Tibial nerve (tissue), 4 donors: ENCODE results near the gene NEK3. TPM values are rescaled to one million over a fixed set of nuclear protein-coding genes. Genes with fewer than 3 reads are reported as not detected.
"Not testable (repeated sequence)": the region's sequence is repeated elsewhere in the genome, so short reads cannot be mapped to it uniquely, and the experiment has no call there.

ENCODE experiments used
- DNase-seq, 2 donors: peaks; one replicate each; pipeline ENCODE4 v3.0.0-alpha.2; 2019; ENCODE audit warnings: low spot score in 2 of 2
- H3K27ac ChIP-seq, 4 donors: fragments of 200-600 bp; sonication (generic) in 3 of 4; one replicate each; pipeline ENCODE4 v1.5.1; 2017 to 2019; ENCODE audit warnings: mild to moderate bottlenecking in 1 of 4
- H3K27me3 ChIP-seq, 2 donors: fragments of 200-600 bp; sonication (generic) in 1 of 2; one replicate each; pipeline versions ENCODE4 v1.5.1 to v1.6.0; 2017 to 2019
- H3K36me3 ChIP-seq, 3 donors: fragments of 200-600 bp; sonication (generic); one replicate each; pipeline ENCODE4 v1.5.1; 2018 to 2019
- H3K4me1 ChIP-seq, 4 donors: fragments of 200-600 bp; sonication (generic) in 3 of 4; one replicate each; pipeline ENCODE4 v1.5.1; 2017 to 2019
- H3K4me3 ChIP-seq, 4 donors: fragments of 200-600 bp; sonication (generic) in 3 of 4; one replicate each; pipeline ENCODE4 v1.5.1; 2017 to 2019; ENCODE audit warnings: mild to moderate bottlenecking in 1 of 4, moderate library complexity in 1 of 4
- H3K9me3 ChIP-seq, 4 donors: fragments of 200-600 bp; sonication (generic) in 3 of 4; one replicate each; pipeline ENCODE4 v1.5.1; 2017 to 2019
- EP300 ChIP-seq, 2 donors: sonication (generic); formaldehyde crosslinking; IDR thresholded peaks; one replicate each; pipeline ENCODE4 v1.6.1; 2017; ENCODE audit warnings: antibody characterized with exemption in 2 of 2, mild to moderate bottlenecking in 1 of 2
- POLR2A ChIP-seq, 2 donors: fragments of 450-650 bp; IDR thresholded peaks; one replicate each; pipeline ENCODE4 v1.6.1; 2017; ENCODE audit warnings: antibody characterized with exemption in 2 of 2, mild to moderate bottlenecking in 2 of 2, moderate library complexity in 2 of 2
- WGBS, 2 donors: methylation state at CpG; one replicate each; pipeline ENCODE4 v1.1.5; 2018; 5-methylcytosine and 5-hydroxymethylcytosine counted together
- total RNA-seq, 4 donors: library from RNA; depleted of rRNA; stranded (reverse); fragments of >200 nt; gene quantifications; one replicate each; pipeline ENCODE4 v1.1.0, GENCODE V29; 2016
- TF ChIP-seq, protein P1 (sequence below), 5 experiments: fragments of 200-600 bp in 3 of 5; fragments of 450-650 bp in 2 of 5; sonication (generic) in 3 of 5; IDR thresholded peaks; one replicate each; pipeline ENCODE4 v1.5.1; 2016 to 2019; ENCODE audit warnings: antibody characterized with exemption in 5 of 5, mild to moderate bottlenecking in 3 of 5, moderate library complexity in 2 of 5

The NEK3 gene
- total RNA-seq, 4 donors from 2014 or later, result 22.0 to 49.8 (median 36.7) TPM

DNA sequence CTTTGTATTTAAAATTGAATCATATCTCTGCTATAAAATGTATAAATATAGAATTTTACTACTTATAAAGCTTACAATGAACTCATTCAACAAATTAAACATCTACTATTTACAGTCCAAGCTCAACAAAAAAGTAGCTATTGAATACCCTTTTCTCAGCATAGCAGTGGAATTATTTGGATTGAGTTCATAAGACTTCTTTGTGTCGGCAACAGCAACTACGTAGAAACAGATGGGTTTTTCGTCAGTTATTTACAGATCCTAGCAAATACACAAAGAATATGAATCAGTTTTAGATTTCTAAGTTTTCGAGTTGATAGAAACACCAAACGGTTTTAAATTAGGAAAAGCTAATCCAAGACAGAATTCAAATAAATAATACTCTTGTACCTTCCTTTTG lies 10.4 kb upstream of the NEK3 start:
- Histone ChIP-seq H3K27me3 (no peaks in the 10 kb centered on the region), H3K9me3 (no peaks in the 10 kb centered on the region), H3K4me3 (no peak overlapping the region), H3K4me1 (peaks cover 0 to 17% (median 0%) of the 10 kb centered on the region in 4 donors), H3K27ac (peak overlapping the region; percentile 25 to 80 (median 62)), H3K36me3 (peaks cover 0 to 71% (median 0%) of the 10 kb centered on the region in 3 donors)
- TF ChIP-seq POLR2A (IDR thresholded peaks at IDR 0.05), result no peak
- peak in 1 of 2 donors; percentile 24 for TF ChIP-seq EP300 (IDR thresholded peaks at IDR 0.05)
- TF ChIP-seq, protein P1, sequence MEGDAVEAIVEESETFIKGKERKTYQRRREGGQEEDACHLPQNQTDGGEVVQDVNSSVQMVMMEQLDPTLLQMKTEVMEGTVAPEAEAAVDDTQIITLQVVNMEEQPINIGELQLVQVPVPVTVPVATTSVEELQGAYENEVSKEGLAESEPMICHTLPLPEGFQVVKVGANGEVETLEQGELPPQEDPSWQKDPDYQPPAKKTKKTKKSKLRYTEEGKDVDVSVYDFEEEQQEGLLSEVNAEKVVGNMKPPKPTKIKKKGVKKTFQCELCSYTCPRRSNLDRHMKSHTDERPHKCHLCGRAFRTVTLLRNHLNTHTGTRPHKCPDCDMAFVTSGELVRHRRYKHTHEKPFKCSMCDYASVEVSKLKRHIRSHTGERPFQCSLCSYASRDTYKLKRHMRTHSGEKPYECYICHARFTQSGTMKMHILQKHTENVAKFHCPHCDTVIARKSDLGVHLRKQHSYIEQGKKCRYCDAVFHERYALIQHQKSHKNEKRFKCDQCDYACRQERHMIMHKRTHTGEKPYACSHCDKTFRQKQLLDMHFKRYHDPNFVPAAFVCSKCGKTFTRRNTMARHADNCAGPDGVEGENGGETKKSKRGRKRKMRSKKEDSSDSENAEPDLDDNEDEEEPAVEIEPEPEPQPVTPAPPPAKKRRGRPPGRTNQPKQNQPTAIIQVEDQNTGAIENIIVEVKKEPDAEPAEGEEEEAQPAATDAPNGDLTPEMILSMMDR (IDR thresholded peaks at IDR 0.05), result no peak
- no peak for DNase-seq
- WGBS, 2 donors, result 49 to 64% methylated on average over 5 of the region's 5 CpGs

DNA sequence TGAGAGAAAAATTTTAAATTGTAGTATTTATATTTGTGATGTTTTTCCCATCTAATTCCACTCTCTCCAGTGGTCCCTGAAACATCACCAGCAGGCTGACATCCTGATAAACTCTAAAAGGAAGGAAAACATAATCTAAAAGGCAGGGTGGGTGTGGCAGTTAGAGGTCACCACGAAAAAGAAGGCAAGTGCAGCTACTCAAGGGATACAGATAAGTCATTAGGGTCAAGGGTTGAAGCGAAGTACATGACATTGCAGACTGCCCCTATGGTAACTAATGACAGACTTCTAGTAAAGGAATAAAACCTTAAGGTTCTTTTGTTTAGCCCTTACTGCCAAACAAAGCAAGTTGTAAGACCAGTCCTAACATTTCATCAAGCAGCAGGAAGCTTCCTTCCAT lies 6.0 kb upstream of the NEK3 start:
- no peak for DNase-seq
- H3K36me3 ChIP-seq, result peaks cover 0 to 46% (median 0%) of the 10 kb centered on the region in 3 donors
- 29 to 44% methylated on average over 2 of the region's 2 CpGs for WGBS, 2 donors
- H3K27me3 ChIP-seq, result no peaks in the 10 kb centered on the region
- H3K4me1 ChIP-seq, result peaks cover 0 to 32% (median 4%) of the 10 kb centered on the region in 4 donors
- no peaks in the 10 kb centered on the region for H3K9me3 ChIP-seq
- TF ChIP-seq EP300 (IDR thresholded peaks at IDR 0.05) (no peak), POLR2A (IDR thresholded peaks at IDR 0.05) (no peak)
- TF ChIP-seq, protein P1 (IDR thresholded peaks at IDR 0.05), result no peak
- H3K27ac ChIP-seq, result no peak overlapping the region
- H3K4me3 ChIP-seq, result no peak overlapping the region

DNA sequence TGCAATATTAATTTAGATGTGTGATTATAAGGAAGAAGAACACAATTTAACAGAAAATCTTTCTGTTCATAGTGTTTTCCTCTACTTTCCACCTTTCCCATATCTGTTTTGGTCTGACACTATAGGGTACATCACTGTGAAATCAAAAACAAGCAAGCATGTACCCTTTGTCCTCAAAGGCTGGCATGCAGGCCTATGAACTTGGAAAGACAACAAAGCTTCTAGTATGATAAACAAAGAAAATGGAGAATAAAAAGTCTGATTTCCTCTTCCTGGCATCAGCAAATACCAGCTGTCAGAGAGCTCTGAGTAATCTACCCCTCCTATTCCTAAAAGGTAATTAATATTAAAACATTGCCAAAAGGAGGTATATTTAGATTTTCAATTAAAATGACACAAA lies 5.6 kb upstream of the NEK3 start:
- H3K4me1 ChIP-seq, result peaks cover 0 to 36% (median 5%) of the 10 kb centered on the region in 4 donors
- no peak for TF ChIP-seq POLR2A (IDR thresholded peaks at IDR 0.05)
- TF ChIP-seq, protein P1 (IDR thresholded peaks at IDR 0.05), result no peak
- TF ChIP-seq EP300 (IDR thresholded peaks at IDR 0.05), result no peak
- no peak overlapping the region for H3K27ac ChIP-seq
- H3K4me3 ChIP-seq, result no peak overlapping the region
- H3K9me3 ChIP-seq, result no peaks in the 10 kb centered on the region
- DNase-seq, result no peak
- H3K36me3 ChIP-seq, result peaks cover 0 to 42% (median 0%) of the 10 kb centered on the region in 3 donors
- H3K27me3 ChIP-seq, result no peaks in the 10 kb centered on the region

DNA sequence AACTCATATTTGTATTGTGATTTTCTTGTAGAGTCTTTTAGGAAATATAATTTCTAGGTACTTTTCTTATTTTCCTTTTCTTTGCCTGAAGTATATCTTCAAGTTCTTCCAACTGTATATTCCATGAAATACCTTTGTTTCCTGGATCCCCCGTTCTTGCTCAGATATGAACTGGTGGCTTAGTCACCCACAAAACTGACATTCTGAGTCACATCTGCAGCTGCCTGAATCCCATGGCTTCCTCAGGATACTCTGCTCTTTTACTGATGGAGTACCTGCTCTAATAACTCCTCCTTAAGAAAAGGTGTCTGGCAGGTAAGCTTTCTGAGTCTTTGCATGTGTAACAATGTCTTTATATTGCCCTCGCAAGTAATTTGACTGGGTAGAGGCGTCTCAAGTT lies 4.5 kb upstream of the NEK3 start:
- H3K27ac ChIP-seq, H3K4me3 ChIP-seq, H3K9me3 ChIP-seq, DNase-seq, H3K27me3 ChIP-seq: not testable (repeated sequence)
- H3K36me3 ChIP-seq, result peaks cover 0 to 35% (median 0%) of the 10 kb centered on the region in 3 donors
- peaks cover 0 to 41% (median 7%) of the 10 kb centered on the region in 4 donors for H3K4me1 ChIP-seq
- WGBS, 2 donors, result 86 to 91% methylated on average over 3 of the region's 3 CpGs

DNA sequence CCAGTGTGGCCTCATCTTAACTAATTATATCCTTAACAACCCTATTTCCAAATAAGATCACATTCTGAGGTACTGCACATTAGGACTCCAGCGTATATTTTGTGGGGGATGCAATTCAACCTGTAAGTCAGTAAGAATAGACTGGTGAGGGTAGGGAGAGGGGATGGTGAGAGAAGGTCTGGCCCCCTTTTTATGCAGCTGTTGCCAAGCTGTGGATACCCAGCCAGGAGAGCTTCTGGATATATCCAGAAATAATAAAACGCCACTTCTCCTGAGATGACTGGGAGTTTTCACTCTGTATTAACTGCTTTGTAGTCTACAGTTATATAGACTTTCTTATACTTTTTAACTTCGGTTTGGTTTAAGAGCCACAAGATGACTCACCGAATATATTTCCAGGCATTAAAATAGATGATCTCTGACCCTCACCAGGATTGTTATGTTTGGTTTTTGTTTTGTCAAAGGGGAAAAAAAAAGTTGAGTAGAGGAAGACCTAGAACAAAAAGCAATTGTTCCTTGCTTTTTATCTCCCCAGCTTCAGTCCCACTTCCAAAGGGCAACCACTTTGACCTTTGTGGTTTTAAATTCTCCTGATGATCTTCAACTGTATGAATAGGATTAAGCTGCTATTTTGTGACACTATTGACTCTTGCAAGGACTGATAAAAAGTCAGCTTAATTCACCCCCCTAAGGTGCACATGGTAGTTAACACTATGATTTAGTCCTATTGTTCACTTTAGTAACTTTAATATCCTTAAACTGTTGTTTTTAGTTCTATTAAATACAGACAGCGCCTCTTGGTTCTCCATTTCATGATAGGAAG lies 3.1 kb upstream of the NEK3 start:
- 36 to 39% methylated on average over 5 of the region's 5 CpGs for WGBS, 2 donors
- DNase-seq, result no peak
- H3K4me3 ChIP-seq, result no peak overlapping the region

More for the DNA sequence above, 3.1 kb upstream of the NEK3 start:
- no peaks in the 10 kb centered on the region for H3K27me3 ChIP-seq
- TF ChIP-seq, protein P1 (IDR thresholded peaks at IDR 0.05), result no peak
- no peak for TF ChIP-seq EP300 (IDR thresholded peaks at IDR 0.05)
- TF ChIP-seq POLR2A (IDR thresholded peaks at IDR 0.05), result no peak
- H3K36me3 ChIP-seq, result peaks cover 0 to 22% (median 0%) of the 10 kb centered on the region in 3 donors
- no peaks in the 10 kb centered on the region for H3K9me3 ChIP-seq
- peaks cover 0 to 53% (median 10%) of the 10 kb centered on the region in 4 donors for H3K4me1 ChIP-seq
- peak overlapping the region in 2 of 4 donors; percentile 48 to 68 for H3K27ac ChIP-seq
